TTC549 (cell line): ENCODE data around the gene CELA2B.
"Not testable (repeated sequence)": the region's sequence is repeated elsewhere in the genome, so short reads cannot be mapped to it uniquely, and the experiment has no call there.

Source experiments
- FAIRE-seq: peaks from 2 replicates; lab custom pipeline; 2012; peaks lifted over from hg19 to GRCh38; lab: Jason Lieb, UNC

Gene CELA2B

DNA sequence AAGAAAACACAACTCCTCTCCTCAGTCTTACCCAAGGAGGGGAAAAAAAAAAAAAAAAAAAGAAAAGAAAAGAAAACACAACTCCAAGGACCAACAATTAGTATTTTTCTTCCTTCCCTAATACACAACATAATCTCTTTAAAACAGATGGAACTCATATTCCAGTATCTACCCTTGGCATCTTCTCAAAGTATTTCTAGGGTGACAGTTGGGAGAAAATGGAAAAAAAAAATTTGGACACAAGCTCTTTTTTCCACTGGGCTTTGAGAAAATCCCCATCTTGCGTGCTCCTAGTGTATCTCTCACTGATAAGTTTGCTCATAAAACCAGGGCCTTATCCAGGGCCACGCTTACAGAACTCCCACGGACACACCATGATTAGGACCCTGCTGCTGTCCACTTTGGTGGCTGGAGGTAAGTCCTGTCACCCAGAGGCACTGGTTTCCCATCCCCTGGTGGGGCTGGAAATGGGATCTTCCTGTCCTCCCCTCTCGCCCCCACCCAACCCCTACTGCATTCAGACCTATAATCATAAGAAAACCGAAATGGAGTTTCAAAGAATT is at the start of gene CELA2B:
Gene CELA2B, plus strand, starts transcription at position 353 of the 563 bp plus-strand sequence. Its CDS starts 22 bp downstream, at position 375.
- no peak for FAIRE-seq

DNA sequence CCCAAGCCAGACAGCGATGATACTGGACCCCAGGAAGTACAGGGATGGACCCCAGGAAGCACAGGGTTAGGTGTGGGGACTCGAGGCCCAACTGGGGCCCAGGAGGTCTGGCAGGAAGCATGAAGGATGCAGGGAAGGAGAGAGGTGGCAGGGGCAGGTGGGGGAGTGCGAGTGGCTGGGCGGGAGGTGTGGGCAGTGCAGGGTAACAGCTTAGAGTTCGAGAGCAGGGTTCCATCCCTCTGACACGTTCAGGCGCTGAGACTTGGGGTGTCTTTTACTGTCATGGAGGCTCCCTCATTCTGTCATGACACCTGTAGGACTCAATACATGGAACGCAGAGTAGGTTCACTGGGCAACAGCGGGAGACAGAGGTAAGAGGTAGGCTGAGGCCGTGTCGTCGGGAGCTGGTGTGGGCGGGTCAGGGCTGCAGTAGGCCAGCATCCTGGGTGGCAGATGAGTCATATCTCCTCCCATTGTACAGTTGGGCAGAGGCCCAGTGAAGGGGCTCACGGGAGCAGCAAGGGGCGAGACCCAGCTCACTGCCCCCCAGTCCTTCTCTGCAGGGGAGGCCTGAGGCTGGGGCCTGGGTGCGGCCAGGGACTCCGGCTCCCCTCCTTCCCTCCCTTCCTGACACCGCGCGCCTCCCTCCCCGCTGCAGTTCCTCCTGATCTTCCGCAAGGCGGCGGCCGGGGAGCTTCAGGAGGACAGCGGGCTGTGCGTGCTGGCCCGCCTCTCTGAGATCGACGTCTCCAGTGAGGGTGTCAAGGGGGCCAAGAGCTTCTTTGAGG is 49.2 kb upstream of the CELA2B start:
- no peak for FAIRE-seq

DNA sequence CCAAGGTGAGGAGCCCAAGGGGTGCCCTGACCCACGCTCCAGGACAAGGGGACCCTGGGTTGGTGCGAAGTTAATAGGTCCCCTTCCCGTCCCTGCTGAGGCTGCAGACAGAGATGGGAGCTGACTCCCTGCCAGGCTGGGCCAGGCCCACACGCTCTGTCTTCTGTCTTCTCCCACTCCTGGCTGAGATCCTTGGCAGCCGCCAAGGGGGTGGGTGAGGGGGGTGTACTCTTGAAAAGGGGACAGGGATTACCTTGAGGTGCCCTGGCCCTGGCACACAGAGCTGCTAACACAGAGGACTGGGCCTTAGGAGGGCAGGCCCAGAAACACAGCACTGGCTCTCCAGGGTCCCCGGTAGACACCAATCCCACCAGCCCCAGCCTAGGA is 48.6 kb upstream of the CELA2B start:
- FAIRE-seq: no peak

DNA sequence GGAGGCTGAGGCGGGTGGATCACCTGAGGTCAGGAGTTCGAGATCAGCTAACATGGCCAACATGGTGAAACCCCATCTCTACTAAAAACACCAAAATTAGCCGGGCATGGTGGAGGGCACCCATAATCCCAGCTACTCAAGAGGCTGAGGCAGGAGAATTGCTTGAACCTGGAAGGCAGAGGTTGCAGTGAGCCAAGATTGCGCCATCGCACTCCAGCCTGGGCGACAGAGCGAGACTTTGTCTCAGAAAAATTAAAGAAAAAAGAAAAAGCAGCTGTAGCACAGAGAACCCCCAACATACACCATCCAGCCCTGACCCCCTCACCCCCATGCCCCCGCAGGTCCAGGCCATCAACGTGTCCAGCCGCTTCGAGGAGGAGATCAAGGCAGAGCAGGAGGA is 47.7 kb upstream of the CELA2B start:
- not testable (repeated sequence) for FAIRE-seq

DNA sequence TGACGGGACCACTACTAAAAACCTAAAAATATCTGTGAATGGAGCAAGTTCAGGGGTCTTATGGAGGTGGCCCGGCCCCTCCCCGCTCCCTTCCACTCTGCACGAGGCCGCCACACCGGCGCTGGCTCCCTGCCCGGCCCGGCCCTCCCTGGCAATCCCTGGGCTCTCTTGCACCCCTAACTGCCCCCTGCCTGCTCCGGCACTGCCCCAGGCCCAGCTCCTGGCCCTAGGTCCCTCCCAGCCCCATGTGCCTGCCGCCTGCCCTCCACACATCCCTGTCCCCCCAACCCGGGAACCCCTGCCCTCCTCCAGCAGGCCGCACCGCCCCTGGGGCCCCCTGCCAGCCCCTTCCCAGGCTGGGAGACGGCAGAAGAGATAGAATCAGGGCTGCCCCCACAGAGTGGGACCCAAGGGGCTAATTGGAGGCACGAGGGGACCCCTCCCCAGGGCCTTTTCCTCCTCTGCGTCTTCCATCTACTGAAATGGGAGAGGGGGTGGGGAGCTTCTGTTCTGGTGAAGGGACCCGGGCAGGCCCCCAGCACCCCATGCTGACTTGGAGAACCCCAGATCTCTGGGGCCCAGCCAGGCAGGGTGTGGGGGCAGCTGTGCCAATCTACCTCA is 47.0 kb upstream of the CELA2B start:
- FAIRE-seq: no peak

DNA sequence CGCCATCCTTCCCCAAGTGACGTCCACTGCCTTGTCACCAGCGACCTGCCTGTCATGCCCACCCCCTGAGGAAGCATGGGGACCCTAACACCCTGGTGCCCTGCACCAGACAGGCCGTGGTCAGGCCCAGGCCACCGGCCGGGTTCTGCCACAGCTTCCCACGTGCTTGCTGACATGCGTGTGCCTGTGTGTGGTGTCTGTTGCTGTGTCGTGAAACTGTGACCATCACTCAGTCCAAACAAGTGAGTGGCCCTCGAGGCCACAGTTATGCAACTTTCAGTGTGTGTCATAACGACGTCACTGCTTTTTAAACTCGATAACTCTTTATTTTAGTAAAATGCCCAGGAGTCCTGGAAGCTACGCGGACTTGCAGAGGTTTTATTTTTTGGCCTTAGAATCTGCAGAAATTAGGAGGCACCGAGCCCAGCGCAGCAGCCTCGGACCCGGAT is 46.2 kb upstream of the CELA2B start:
- FAIRE-seq: no peak

DNA sequence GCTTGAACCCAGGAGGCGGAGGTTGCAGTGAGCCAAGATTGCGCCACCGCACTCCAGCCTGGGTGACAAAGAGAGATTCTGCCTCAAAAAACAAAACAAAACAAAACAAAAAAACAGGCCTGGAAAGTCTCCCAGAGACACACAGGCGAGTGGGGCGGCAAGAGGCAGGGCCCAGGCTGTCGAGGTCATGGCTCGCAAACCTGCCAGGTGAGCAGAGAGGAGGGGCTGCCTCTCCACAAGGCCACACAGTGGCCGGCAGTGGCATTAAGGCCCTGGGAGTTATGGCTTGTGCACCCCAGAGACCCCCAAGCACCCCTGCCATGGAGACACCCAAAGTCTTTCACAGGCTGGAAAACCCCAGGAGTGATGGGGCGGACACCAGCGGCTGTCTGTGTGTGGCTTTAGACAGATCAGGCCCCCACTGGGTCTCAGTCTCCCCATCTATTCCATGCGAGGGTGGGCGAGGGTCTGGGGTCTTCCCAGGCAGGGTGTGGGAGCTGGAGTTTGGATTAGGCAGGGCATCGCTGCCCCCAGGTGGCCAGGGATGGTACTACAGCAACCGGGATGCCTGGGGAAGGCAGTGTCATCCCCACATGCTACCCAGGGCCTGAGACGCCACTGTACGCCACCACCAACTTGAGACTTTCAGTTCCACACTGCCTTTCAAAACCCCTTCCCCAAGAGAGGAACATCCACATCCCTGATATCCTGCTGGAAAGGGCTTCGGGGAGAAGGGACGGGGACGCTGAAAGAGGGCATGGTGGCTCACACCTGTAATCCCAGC is 44.9 kb upstream of the CELA2B start:
- no peak for FAIRE-seq

DNA sequence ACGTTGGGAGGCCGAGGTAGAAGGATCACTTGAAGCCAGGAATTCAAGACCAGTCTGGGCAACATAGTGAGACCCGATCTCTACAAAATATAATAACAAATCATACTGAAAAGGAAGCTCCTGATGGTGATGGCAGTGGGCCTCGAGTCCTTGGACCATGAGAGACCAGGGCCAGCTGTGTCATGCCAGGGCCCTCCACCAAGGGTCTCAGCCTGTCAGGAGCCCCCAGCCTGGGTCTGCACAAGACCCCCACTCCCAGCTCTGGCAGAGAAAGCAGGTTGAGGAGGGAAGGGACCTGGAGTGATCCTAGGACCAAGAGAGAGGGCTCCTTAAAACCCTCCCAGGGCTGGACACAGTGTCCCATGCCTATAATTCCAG is 44.3 kb upstream of the CELA2B start:
- no peak for FAIRE-seq

DNA sequence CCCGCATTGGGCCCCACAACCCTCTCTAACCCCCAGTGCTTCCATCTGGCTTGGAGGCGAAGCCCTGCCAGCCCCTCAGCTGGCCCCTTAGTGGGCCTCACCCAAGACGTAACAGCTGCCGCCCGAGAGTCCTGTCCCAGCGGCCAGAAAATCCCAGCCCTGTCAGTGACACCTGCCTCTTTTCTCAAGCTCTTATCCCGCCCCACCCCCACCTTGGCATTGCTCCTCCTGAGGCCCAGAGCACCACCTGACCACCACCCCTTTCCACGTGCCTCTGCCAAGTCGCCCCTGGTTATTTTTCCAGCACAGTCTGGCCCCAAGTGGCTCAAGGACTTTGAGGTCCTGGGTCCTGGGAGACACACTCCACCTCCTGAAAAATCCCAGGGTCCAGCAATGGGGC is 43.6 kb upstream of the CELA2B start:
- FAIRE-seq: no peak

DNA sequence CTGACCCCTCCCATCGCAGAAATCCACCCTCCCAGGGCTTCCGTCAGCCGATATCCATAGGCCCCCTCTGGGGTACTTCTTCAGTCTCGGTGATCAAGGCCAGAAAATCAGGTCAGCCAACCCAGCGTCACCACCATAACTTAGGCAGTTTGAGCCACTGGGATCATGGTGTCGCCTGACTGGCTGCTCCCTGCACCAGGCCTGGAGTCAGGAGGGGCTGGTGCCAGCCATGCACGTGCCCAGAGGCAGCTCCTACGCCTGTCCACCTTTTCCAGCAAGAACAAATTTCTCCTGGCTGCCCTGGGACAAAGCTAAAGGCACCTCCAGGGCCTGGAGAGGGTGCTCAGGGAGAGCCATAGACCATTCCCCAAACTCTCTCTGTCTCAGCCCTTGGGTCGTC is 42.4 kb upstream of the CELA2B start:
- FAIRE-seq: no peak

DNA sequence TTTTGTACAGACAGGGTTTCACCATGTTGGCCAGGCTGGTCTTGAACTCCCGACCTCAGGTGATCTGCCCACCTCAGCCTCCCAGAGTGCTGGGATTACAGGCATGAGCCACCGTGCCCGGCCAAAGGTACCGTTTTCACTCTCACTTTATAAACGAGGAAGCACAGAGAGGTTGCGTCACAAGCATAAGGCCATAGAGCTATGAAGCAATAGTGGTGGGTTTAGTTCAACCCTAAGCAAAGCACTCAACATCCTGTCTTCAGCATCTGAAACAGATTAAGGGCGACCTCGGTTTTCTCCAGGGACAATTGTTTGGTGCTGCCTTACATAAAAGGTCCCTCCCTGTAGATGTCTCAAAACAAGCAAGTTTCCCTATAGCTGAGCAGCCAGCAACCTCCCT is 41.2 kb upstream of the CELA2B start:
- not testable (repeated sequence) for FAIRE-seq

DNA sequence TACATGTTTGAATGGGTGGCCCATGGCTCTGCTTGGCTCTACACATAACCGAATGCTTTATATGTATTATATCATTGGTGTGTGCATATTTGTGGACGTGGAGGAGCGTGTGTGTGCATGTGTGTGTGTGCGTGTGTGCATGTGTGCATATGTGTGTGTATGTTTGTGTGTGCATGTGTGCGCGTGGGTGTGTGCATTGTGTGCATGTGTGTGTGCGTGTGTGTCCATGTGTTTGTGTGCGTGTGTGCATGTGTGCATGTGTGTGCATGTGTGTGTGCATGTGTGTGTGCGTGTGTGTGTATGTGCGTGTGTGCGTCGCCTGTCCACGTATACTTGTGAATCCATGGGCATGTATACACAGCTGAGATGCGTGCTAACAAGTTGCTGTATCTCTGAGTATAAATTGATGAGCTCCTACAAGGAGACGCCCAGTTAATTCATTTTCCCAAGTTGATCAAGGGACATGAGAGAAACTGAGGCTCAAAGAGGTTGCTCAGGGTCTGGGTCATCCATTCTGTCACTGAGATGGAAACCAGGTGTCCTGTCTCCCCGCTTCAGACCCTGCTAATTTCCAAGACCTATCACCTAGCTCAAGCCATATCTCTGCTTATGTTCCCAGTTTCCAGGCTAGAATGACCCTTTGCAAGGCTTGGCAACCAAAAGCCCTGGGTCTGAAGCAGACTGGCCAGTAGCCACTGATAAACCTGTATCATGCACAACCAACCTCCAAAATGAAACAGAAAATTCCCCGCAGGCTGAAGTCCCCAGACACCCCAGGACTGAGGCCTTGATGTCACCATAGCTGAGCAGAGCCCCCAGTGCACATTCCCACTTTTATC is 40.4 kb upstream of the CELA2B start:
- FAIRE-seq: no peak

DNA sequence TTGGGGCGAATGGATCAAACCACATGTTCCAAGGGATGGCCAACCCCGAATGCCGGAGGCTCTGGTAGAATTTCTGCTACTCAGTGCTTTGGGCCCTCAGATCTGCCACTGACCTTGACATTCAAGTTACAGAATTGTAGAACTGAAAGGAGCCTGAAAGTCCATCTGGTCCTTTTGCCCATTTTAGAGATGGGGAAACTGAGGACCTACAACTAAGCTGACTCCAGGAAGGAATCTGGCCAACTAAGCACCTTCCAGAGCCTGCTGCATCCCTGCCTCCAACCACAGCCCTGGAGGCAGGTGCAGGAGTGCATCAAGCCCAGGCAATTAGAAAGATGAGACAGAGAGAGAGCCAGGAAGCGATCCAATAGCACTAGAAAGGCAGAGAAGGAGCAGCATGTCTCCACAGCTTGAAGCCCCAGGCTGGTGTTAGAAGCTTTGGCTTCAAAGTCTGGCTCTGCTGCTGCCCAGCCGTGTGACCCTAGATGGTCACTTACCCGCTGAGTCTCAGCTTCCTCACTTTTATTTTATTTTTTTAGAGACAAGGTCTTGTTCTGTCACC is 38.9 kb upstream of the CELA2B start:
- FAIRE-seq: no peak

DNA sequence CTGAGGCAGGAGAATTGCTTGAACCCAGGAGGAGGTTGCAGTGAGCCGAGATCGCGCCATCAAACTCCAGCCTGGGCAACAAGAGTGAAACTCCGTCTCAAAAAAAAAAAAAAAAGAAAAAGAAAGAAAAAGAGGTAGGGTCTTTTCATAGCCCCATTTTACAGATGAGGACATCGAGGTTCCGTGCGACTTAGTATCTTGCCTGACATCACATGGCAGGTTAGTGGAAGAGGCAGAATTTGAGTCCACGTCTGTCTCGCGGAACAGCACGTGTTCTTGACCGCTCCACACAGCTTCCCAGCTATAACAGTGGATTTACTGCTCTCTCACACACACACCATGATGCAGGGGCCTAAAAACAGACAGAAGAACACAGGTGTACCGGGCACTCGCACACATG is 36.6 kb upstream of the CELA2B start:
- FAIRE-seq: no peak

DNA sequence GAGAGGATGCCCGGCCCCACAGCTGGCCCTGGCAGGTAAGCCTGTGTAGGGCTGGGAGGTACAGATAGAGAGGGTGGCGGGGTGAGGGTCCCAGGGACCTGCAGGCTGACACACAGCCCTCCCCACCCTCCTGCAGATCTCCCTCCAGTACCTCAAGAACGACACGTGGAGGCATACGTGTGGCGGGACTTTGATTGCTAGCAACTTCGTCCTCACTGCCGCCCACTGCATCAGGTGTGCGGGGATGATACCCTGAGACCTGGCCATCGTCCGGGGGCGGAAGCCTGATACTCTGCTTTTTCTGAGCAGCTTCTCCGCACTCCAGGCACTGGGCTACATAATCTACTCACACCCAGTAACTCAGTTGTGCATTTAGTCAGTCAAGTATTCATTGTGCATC is 35.5 kb upstream of the CELA2B start:
- FAIRE-seq: no peak

DNA sequence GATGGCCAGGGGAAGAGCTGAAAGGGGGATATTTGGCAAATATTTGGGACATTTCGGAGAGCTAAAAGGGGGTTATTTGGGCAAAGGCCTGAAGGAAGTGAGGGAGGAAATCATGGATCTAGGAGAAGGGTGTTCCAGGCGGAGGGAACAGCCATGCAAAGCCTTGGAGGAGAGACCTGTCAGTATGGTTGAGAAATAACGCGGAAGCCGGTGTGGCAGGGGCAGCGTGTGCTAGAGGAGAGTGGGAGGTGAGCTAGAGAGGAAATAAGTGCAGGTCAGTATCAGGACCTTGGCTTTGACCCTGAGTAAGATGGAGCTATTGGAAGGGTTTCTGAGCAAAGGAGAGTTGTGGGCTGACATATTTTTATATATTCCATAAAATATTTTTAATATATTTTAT is 34.7 kb upstream of the CELA2B start:
- no peak for FAIRE-seq

DNA sequence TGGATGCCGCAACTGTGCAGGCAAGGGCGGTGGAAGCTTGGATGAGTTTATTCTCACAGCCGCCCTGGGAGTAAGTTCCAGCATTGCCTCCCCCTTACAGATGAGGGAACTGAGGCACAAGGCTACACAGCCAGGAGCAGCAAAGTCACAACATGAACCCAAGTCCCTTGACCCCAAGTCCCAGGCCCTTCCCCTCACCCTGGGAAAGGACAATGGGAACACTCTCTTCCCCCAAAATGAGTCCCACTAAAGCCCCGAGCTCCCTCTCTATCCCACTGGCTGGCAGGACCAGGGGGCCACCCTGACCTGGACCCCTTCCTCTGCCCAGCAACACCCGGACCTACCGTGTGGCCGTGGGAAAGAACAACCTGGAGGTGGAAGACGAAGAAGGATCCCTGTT is 33.8 kb upstream of the CELA2B start:
- FAIRE-seq: no peak

DNA sequence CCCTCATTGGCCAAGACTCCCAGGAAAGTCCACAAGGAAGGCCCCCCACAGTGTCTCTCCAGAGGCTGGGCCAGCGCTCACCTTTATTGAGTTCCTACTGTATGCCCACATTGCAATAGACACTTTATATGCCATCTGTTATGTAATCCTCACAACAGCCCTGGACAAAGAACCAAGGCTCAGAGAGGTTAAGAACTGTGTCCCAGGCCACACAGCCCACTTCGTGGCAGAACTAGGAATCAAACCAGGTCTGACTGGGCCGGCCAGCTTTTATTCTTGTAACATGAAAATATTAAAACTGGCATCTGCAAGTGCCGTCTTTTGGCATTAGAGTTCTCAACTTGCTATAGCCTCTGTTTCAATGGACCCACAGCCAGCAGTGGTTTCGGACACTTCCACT is 33.1 kb upstream of the CELA2B start:
- FAIRE-seq: no peak

DNA sequence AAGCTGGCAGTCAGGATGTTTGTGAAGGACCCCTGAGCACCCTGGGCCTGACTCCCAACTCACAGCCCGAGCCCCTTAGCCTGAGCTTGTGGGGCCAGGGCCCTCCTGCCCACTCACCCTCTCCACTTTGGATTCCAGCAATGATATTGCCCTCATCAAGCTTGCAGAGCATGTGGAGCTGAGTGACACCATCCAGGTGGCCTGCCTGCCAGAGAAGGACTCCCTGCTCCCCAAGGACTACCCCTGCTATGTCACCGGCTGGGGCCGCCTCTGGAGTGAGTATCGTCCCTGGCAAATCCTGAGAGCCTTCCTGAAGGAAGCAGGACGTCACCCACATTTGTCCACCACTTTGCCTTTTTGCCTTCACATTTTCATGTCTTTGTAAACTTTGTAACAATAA is 32.6 kb upstream of the CELA2B start:
- no peak for FAIRE-seq

DNA sequence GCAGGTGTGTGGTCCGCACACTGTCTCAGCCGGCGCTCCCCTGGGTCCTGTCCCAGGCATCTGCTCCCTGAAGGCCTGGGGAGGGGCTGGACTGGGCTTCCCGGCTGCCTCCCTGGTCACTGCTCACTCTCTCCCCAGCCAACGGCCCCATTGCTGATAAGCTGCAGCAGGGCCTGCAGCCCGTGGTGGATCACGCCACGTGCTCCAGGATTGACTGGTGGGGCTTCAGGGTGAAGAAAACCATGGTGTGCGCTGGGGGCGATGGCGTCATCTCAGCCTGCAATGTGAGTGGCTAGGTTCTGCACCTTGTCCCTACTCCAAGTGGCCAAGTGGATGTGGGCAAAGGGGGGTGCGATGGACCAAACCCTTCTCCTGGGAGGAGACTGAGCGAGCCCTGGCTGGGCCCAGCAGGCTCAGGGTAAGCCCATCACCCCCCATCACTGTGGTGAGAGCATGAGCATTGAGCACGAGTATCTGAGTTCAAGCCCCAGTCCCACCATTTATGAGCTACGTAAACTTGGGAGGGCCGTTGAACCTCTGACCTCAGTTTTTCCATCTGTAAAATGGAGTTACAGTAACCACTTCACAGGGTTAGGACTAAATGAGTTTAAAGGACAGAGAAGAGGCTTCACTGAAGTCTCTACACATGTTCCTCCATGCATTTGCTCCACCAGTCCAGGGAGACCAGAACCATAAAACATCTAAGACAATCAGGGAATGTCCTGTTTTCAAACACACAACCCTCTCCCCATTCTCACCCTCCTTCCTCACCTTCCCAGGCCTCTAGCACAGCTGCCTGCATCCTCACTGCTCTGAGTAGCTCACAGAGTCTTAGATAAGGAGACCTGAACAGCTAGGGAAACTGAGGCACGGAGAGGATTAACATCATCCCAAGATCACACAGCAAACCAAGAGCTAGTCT is 31.2 kb upstream of the CELA2B start:
- FAIRE-seq: no peak
